Cardiac fibroblast (primary cell): ENCODE measurements around the gene RASAL1.
A peak's percentile ranks its signal among the peaks of the same experiment; 100 is the strongest.
"Not testable (repeated sequence)": the region's sequence is repeated elsewhere in the genome, so short reads cannot be mapped to it uniquely, and the experiment has no call there.

Source experiments
- DNase-seq, 2 donors: peaks; one replicate each; pipeline versions ENCODE4 v3.0.0 to v3.0.0-alpha.2; 2010; ENCODE audit warnings: low read depth in 2 of 2
- H3K4me3 ChIP-seq, 2 donors: replicated peaks in 1 of 2; 1 replicate in 1 of 2; 2 replicates in 1 of 2; pipeline ENCODE4 v1.5.1; 2011; ENCODE audit warnings: low read depth in 2 of 2, low read length in 2 of 2, mild to moderate bottlenecking in 2 of 2, moderate library complexity in 1 of 2
- TF ChIP-seq, protein P1 (sequence below): IDR thresholded peaks from one replicate; pipeline ENCODE4 v1.5.1; 2011; ENCODE audit warnings: low read depth, mild to moderate bottlenecking, low read length, inconsistent platforms

RASAL1 gene

DNA sequence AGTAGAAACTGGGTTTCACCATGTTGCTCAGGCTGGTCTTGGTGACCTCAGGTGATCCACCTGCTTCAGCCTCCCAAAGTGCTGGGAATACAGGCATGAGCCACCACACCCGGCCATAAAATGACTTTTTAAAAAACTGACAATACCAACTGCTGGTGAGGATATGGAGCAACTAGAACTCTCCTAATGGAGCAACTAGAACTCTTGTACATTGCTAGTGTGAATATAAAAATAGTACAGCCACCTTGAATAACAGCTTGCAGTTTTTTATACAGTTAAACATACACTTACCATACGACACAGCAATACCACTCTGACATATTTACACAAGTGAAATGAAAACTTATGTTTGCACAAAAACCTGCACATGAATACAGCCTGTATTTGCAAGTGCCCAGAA lies 11.4 kb upstream of the RASAL1 start:
- no peak overlapping the region for H3K4me3 ChIP-seq
- DNase-seq: no peak
- TF ChIP-seq, protein P1, sequence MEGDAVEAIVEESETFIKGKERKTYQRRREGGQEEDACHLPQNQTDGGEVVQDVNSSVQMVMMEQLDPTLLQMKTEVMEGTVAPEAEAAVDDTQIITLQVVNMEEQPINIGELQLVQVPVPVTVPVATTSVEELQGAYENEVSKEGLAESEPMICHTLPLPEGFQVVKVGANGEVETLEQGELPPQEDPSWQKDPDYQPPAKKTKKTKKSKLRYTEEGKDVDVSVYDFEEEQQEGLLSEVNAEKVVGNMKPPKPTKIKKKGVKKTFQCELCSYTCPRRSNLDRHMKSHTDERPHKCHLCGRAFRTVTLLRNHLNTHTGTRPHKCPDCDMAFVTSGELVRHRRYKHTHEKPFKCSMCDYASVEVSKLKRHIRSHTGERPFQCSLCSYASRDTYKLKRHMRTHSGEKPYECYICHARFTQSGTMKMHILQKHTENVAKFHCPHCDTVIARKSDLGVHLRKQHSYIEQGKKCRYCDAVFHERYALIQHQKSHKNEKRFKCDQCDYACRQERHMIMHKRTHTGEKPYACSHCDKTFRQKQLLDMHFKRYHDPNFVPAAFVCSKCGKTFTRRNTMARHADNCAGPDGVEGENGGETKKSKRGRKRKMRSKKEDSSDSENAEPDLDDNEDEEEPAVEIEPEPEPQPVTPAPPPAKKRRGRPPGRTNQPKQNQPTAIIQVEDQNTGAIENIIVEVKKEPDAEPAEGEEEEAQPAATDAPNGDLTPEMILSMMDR: no peak

DNA sequence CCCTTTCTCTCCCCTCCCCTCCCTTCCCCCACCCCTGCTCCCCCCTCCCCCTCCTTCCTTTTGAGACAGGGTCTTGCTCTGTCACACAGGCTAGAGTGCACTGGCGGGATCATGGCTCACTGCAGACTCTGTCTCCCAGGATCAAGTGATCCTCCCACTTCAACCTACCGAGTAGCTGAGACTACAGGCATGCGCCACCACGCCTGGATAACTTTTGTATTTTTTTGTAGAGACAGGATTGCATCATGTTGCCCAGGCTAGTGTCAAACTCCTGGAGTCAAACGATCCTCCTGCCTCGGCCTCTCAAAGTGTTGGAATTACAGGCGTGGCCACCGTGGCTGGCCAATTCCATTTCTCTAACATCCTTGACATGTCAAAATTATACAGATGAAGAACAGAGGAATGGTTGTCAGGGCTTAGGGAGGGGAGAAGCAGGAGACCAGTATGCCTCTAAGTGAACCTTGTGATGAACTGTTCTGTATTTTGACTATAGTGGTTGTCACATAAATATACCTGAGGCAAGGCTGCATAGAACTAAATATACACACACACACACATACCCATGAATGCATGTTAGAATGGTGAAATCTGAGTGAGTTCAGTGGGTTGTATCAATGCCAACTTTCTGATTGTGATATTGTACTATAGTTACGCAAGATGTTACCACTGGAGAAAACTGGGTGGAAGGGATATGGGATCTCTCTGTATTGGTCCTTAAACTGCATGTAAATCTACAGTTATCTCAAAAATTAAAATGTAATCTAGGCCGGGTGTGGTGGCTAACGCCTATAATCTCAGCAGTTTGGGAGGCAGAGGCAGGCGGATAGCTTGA lies 10.4 kb upstream of the RASAL1 start:
- DNase-seq: peak; percentile 38 to 75
- H3K4me3 ChIP-seq: no peak overlapping the region
- TF ChIP-seq, protein P1: no peak

DNA sequence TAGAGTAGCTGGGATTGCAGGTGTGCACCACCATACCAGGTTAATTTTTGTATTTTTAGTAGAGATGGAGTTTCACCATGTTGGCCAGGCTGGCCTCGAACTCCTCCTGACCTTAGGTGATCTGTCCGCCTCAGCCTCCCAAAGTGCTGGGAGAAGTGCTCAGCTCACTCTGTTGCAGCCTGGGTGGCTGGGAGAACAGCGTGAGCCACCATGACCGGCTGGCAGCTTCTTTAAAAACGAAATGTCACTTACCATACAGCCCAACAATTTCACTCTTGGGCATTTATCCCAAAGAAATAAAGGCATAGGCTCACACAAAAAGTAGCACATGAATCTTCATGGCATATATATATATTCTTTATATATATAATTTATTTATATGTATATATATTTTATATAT lies 9.2 kb upstream of the RASAL1 start:
- DNase-seq: no peak
- TF ChIP-seq, protein P1: no peak
- H3K4me3 ChIP-seq: no peak overlapping the region

DNA sequence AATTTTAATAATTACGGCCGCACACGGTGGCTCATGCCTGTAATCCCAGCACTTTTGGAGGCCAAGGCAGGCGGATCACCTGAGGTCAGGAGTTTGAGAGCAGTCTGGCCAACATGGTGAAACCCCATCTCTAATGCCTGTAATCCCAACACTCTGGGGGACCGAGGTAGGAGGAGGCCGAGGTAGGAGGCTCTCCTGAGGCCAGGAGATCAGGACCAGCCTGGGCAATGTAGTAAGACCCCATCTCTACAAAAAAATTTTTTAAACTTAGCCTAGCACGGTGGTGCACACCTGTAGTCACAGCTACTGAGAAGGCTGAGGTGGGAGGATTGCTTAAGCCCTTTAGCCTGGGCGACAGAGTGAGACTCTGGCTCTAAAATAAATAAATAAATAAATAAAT lies 8.4 kb upstream of the RASAL1 start:
- no peak overlapping the region for H3K4me3 ChIP-seq
- TF ChIP-seq, protein P1: no peak

DNA sequence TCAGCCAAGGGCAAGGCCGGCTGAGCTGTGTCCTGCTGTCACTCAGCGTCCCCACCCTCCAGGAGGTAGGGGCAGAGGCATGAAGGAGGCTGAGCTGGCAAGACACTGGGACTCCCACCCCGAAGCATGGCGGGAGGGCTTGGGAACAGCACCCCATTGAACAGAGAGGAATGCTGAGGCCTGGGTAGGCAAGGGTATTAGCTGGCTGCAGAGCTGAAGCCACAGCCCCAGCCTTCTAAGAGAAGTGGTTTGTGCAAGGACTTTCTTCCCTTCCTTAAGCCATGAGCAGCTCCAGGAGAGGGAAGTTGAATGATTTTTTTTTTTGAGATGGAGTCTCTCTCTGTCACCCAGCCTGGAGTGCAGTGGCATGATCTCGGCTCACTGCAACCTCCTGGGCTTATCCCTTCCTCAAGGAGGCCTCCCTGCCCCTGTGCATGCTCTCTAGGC lies 7.3 kb upstream of the RASAL1 start:
- DNase-seq: no peak
- TF ChIP-seq, protein P1: no peak
- H3K4me3 ChIP-seq: no peak overlapping the region

More for the DNA sequence above, 8.4 kb upstream of the RASAL1 start:
- DNase-seq: no peak

DNA sequence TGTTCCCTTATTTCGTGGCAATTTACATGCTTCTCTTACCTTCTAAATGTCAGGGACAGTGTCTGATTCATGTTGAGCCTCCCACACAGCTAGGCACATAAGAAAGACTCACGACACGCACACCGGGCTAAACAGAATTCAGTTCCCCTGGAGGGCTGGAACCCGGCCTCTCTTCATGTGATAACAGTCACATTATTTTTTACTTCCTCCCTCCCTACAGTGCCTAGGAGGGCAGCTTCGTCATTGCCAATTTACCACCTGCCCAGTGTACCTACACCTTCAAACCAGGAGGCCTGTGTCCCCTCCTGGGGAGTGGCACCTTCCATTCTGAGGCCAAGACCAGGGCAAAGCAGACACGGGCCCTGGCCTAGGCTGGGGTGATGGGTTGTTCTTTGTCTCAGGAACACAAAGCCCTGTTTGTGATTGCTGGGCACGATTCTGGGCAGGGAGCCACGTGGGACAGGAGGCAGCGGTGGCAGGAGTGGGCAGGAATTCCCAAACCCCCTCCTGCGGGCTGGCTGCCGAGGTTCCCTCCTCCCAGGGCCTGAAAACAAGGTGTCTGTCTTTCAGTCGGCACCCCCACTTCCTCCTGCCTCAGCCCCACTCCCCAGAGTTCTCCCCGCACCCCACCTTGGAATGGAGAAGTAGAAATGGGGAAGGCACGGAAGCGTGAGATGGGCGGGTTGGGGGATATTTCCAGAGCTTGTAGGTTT lies 6.8 kb upstream of the RASAL1 start:
- no peak for DNase-seq
- H3K4me3 ChIP-seq: no peak overlapping the region
- TF ChIP-seq, protein P1: no peak

DNA sequence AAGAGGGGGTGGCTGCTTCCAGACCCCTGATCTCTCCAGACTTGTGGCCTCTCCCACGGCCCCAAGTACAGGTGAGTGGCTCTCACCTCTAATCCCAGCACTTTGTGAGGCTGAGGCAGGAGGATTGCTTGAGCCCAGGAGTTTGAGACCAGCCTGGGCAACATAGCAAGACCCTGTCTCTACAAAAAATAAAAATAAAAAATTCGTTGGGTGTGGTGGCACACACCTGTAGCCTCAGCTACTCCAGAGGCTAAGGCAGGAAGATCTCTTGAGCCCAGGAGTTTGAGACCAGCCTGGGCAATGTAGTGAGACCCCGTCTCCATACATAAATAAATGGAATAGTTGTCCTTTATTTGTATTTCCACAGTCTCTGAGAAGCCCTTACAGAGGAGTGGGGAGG lies 6.2 kb upstream of the RASAL1 start:
- H3K4me3 ChIP-seq, DNase-seq: not testable (repeated sequence)
